Measurements from ENCODE around the gene SPEF2. TPM values are rescaled to one million over a fixed set of nuclear protein-coding genes. Genes with fewer than 3 reads are reported as not detected.

Gene SPEF2
- total and polyA plus RNA-seq, 9 of the 15 experiments (the other 6 are each of a cell fraction or from before 2014, with no cell fraction given), result 0.11 to 0.62 (median 0.20) TPM; not detected in 2

GRCh38 chr5:35815089-35815936 lies 197.7 kb downstream of the SPEF2 start:
- H3K4me2 ChIP-seq (ENCODE audit: insufficient read depth, low read length), result no peak overlapping the region
- H4K20me1 ChIP-seq (replicated peaks; ENCODE audit: control insufficient read depth, insufficient read depth, low read length), result no peaks in the 10 kb centered on the region
- FAIRE-seq (peak; percentile 79), DNase-seq (ENCODE audit: extremely low read depth in 1 of 4, low spot score in 3 of 4) (peak; percentile 56 to 68 (median 59)), ATAC-seq (peak; percentile 99)
- H3K9me1 ChIP-seq (ENCODE audit: control insufficient read depth, insufficient read depth, low read length), result no peaks in the 10 kb centered on the region
- no peak overlapping the region for H3K9ac ChIP-seq (ENCODE audit: insufficient read depth in 1 of 2, low read depth in 2 of 2, low read length in 2 of 2)
- WGBS (ENCODE audit: insufficient coverage, low coverage, missing lambda C conversion rate), result 2% methylated on average over 10 of the region's 10 CpGs
- no peaks in the 10 kb centered on the region for H3K36me3 ChIP-seq (ENCODE audit: control insufficient read depth, insufficient read depth, low read length)
- intact Hi-C loops (cut with micrococcal nuclease) (loop anchor here (2.0 kb wide), 1 partner anchor 727 kb away; no protein-coding TSS in a partner anchor), in situ Hi-C loops (cut with MboI) (no loop called here)
- ChIA-PET CTCF (ENCODE audit: low intra/inter-chr PET ratio) (no interaction called here), POLR2A (no interaction called here)
- H3K79me2 ChIP-seq (ENCODE audit: control insufficient read depth, insufficient read depth, low read length), result no peaks in the 10 kb centered on the region
- no peaks in the 10 kb centered on the region for H3K9me3 ChIP-seq (replicated peaks; ENCODE audit: control insufficient read depth, insufficient read depth, low read depth, low read length)
- no peak overlapping the region for H2AFZ ChIP-seq (ENCODE audit: low read depth, low read length)
- H3K27me3 ChIP-seq (ENCODE audit: control insufficient read depth in 2 of 2, insufficient read depth in 2 of 2, low read length in 2 of 2), result no peaks in the 10 kb centered on the region
- BruUV-seq (replicated peaks), result no TSS peak
- no peak overlapping the region for H3K27ac ChIP-seq (ENCODE audit: extremely low read depth, low read depth, low read length)
- no peaks in the 10 kb centered on the region for H3K4me1 ChIP-seq (replicated peaks in 1 of 2; ENCODE audit: control insufficient read depth in 2 of 2, insufficient read depth in 2 of 2, low read length in 2 of 2)
- H3K4me3 ChIP-seq, result no peak overlapping the region
- 0 out of 2 replicates have a peak, but pooled peaks have one; percentile 32 for TF ChIP-seq SMC3 (conservative IDR thresholded peaks at IDR 0.05; ENCODE audit: insufficient read depth, low read depth, low read length)
- no peak for TF ChIP-seq CC2D1A (IDR thresholded peaks at IDR 0.05)
- no peak for TF ChIP-seq TCFL5 (CRISPR knock-in tag; conservative IDR thresholded peaks at IDR 0.05)
- no peak for TF ChIP-seq SMARCC2 (IDR thresholded peaks at IDR 0.05; ENCODE audit: low read depth)
- no peak for TF ChIP-seq WHSC1 (IDR thresholded peaks at IDR 0.05; ENCODE audit: low read length)
- TF ChIP-seq HMG20A (CRISPR knock-in tag; conservative IDR thresholded peaks at IDR 0.05), result no peak
- no peak for TF ChIP-seq BACH1 (tag; IDR thresholded peaks at IDR 0.05)
- TF ChIP-seq REST (IDR thresholded peaks at IDR 0.05; ENCODE audit: borderline replicate concordance), result peak; percentile 20; the same call in 1 of the 2 replicates
- TF ChIP-seq REST (CRISPR knock-in tag; IDR thresholded peaks at IDR 0.05; ENCODE audit: low read depth), result no peak
- no peak for TF ChIP-seq NONO (IDR thresholded peaks at IDR 0.05; ENCODE audit: low read depth in 2 of 2, low read length in 1 of 2)
- no peak for TF ChIP-seq CTBP1 (IDR thresholded peaks at IDR 0.05; ENCODE audit: borderline replicate concordance)
- TF ChIP-seq CTCF (IDR thresholded peaks at IDR 0.05 in 2 of 3, conservative IDR thresholded peaks at IDR 0.05 in 1 of 3; ENCODE audit: insufficient read depth in 2 of 3, low read depth in 1 of 3, low read length in 3 of 3), result peak; percentile 76 to 82 (median 78)
